Left ventricle myocardium inferior (tissue), 1 donor: ENCODE data around the gene KAZN. TPM values are rescaled to one million over a fixed set of nuclear protein-coding genes. Genes with fewer than 3 reads are reported as not detected.

Experiments
- DNase-seq: peaks from one replicate; pipeline ENCODE4 v3.0.0-alpha.2; 2020
- H3K27ac ChIP-seq: fragments of 200-600 bp; replicated peaks from 2 replicates; pipeline ENCODE4 v1.8.0; 2021
- H3K27me3 ChIP-seq: fragments of 200-600 bp; 2 replicates; pipeline ENCODE4 v1.8.0; 2021; ENCODE audit warnings: low read depth
- H3K36me3 ChIP-seq: fragments of 200-600 bp; 2 replicates; pipeline ENCODE4 v1.8.0; 2021
- H3K4me1 ChIP-seq: fragments of 200-600 bp; 2 replicates; pipeline ENCODE4 v1.8.0; 2021
- H3K4me3 ChIP-seq: fragments of 200-600 bp; 2 replicates; pipeline ENCODE4 v1.8.0; 2021; ENCODE audit warnings: mild to moderate bottlenecking, moderate library complexity
- H3K9me3 ChIP-seq: fragments of 200-600 bp; replicated peaks from 2 replicates; pipeline ENCODE4 v1.8.0; 2021
- intact Hi-C: fragments of 100-400 bp; cut with micrococcal nuclease; formaldehyde crosslinking; loops from one replicate; pipeline ENCODE4 v1.11.0; 2022
- total RNA-seq: library from RNA; stranded (reverse); fragmentation: NEBNext Ultra II Directional; extraction: Animal tissue kit (Norgen Biotek cat#: 25700); gene quantifications from one replicate; pipeline ENCODE4 v1.2.1, GENCODE V29; 2021
- TF ChIP-seq, protein P1 (sequence below): fragments of 200-600 bp; IDR thresholded peaks from 2 replicates; pipeline ENCODE4 v1.8.0; 2021; ENCODE audit warnings: antibody characterized with exemption, mild to moderate bottlenecking, borderline replicate concordance
- donor health status: DM: no; HTN: yes; CAD: no; lungs with severe emphysema.

The KAZN gene
- total RNA-seq, 1 donor from 2014 or later = 2.2 TPM

DNA sequence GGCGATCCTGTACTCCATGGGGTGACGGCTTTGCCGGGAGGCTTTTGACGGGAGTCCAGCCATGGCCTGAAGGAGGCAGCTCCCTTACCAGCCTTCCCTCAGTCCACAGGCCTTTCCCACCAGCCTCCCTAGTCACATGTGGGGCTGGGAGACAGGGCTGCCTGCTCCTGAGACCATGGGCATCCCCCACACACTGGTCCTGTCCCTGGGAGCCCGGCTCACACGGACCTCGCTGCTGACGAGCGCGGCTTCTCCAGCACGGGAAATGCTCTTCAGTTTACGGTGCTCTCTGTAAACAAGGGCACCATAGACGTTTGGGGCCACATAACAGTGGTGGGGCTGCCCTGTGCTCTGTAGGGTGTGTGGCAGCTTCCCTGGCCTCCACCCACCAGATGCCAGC, 450.6 kb downstream of the KAZN start:
- Histone ChIP-seq H3K4me3 (no peak overlapping the region), H3K4me1 (no peaks in the 10 kb centered on the region), H3K27me3 (no peaks in the 10 kb centered on the region), H3K36me3 (no peaks in the 10 kb centered on the region), H3K9me3 (no peaks in the 10 kb centered on the region), H3K27ac (no peak overlapping the region)
- intact Hi-C loops = loop anchor here (10.0 kb wide), 1 partner anchor 264 kb away; no protein-coding TSS in a partner anchor
- TF ChIP-seq, protein P1, sequence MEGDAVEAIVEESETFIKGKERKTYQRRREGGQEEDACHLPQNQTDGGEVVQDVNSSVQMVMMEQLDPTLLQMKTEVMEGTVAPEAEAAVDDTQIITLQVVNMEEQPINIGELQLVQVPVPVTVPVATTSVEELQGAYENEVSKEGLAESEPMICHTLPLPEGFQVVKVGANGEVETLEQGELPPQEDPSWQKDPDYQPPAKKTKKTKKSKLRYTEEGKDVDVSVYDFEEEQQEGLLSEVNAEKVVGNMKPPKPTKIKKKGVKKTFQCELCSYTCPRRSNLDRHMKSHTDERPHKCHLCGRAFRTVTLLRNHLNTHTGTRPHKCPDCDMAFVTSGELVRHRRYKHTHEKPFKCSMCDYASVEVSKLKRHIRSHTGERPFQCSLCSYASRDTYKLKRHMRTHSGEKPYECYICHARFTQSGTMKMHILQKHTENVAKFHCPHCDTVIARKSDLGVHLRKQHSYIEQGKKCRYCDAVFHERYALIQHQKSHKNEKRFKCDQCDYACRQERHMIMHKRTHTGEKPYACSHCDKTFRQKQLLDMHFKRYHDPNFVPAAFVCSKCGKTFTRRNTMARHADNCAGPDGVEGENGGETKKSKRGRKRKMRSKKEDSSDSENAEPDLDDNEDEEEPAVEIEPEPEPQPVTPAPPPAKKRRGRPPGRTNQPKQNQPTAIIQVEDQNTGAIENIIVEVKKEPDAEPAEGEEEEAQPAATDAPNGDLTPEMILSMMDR = no peak
- no peak for DNase-seq

GRCh38 chr1:15051882-15052528, 453.5 kb downstream of the KAZN start:
- TF ChIP-seq, protein P1 = no peak
- no peaks in the 10 kb centered on the region for H3K9me3 ChIP-seq
- DNase-seq = no peak

DNA sequence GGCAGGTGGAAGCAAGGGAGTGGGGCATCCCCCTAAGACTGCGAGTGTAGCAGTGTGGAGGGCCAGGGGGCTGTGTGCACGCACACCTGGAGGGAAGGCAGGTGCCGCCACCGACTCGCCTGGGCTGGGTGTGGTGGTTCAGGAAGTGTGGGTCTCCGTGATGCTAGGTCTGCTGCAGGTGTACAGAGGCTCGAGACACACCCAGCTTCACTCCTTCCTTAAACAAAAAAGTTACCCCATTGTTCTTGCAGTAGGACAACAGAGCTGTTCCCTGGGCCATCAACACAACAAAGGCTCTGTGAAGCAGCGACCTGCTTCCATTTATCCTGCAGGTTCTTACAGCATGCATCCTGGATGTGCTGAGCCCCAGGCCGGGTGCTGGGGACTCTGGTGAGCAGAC, 454.7 kb downstream of the KAZN start:
- H3K4me1 ChIP-seq = no peaks in the 10 kb centered on the region
- H3K36me3 ChIP-seq = peaks cover 10% of the 10 kb centered on the region
- H3K27me3 ChIP-seq = no peaks in the 10 kb centered on the region
- no peak overlapping the region for H3K4me3 ChIP-seq
- TF ChIP-seq, protein P1 = no peak
- intact Hi-C loops = no loop called here
- DNase-seq = no peak
- no peaks in the 10 kb centered on the region for H3K9me3 ChIP-seq
- no peak overlapping the region for H3K27ac ChIP-seq

More at GRCh38 chr1:15051882-15052528, 453.5 kb downstream of the KAZN start:
- intact Hi-C loops = no loop called here
- Histone ChIP-seq H3K4me1 (no peaks in the 10 kb centered on the region), H3K27ac (no peak overlapping the region), H3K27me3 (no peaks in the 10 kb centered on the region), H3K36me3 (peaks cover 7% of the 10 kb centered on the region), H3K4me3 (no peak overlapping the region)

GRCh38 chr1:15055736-15056415, 457.4 kb downstream of the KAZN start:
- TF ChIP-seq, protein P1 = no peak
- no peaks in the 10 kb centered on the region for H3K9me3 ChIP-seq
- DNase-seq = no peak
- no peak overlapping the region for H3K4me3 ChIP-seq
- peaks cover 19% of the 10 kb centered on the region for H3K36me3 ChIP-seq
- intact Hi-C loops = no loop called here
- H3K27me3 ChIP-seq = no peaks in the 10 kb centered on the region
- no peak overlapping the region for H3K27ac ChIP-seq
- H3K4me1 ChIP-seq = no peaks in the 10 kb centered on the region

DNA sequence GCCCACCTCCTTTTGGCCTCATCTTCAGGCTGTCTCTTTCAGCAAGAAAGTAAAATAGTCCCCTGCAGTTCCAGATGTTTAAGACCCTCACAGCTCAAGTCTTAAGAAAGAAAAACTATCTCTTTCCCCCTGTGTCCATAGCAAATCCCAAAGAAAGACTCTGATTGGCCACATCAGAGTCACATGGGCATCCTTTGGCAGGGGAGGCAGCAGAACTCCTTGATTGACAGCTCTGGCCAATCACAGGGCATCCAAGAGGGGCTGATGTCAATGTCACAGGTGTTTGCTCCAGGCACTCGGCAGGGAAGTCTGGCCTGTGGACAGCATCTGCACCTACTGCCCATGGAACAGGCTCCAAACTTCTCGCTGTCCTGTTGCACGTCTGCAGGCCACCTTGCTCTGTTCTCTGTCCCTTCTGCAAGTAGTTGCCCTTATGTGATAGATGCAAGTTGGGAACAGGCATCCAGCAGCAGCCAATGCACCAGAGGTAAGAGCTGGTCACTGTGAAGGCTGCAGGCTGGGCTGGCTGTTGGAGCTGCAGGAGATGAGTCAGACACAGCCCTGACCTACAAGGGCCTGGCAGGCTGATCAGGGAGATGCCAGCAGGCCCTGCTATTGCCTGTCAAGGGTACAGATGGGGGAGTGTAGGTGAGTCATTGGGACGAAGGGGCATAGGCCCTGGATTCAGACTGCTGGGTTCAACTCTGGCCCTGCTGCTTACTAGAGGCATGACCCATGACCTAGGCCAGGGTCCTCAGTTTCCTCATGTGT, 458.2 kb downstream of the KAZN start:
- H3K36me3 ChIP-seq = peaks cover 24% of the 10 kb centered on the region
- no peaks in the 10 kb centered on the region for H3K4me1 ChIP-seq
- no peak overlapping the region for H3K4me3 ChIP-seq
- no peaks in the 10 kb centered on the region for H3K27me3 ChIP-seq
- intact Hi-C loops = no loop called here
- no peak for DNase-seq
- peaks cover under 1% of the 10 kb centered on the region for H3K9me3 ChIP-seq
- TF ChIP-seq, protein P1 = no peak
- H3K27ac ChIP-seq = no peak overlapping the region
